OCI-LY3 (cell line): ENCODE data around the gene CDH23.
A peak's percentile ranks its signal among the peaks of the same experiment; 100 is the strongest.

Experiments
- H2AFZ ChIP-seq: fragments of 200-600, 300-600 bp; shearing (Covaris generic); 2 replicates; pipeline ENCODE4 v1.6.0; 2014; ENCODE audit warnings: antibody characterized with exemption, low read depth, low read length
- H3K27ac ChIP-seq: fragments of 200-600, 300-600 bp; sonication (generic); 2 replicates; pipeline ENCODE4 v1.5.1; 2014; ENCODE audit warnings: mild to moderate bottlenecking, low read length, moderate library complexity, mixed read lengths
- H3K27me3 ChIP-seq: fragments of 200-600, 300-600 bp; sonication (generic); 2 replicates; pipeline ENCODE4 v1.6.1; 2014; ENCODE audit warnings: low read depth, low read length, mixed read lengths
- H3K36me3 ChIP-seq: fragments of 200-600, 300-600 bp; sonication (generic); replicated peaks from 2 replicates; pipeline ENCODE3; 2014; ENCODE audit warnings: low read depth, low read length, mixed read lengths
- H3K4me1 ChIP-seq: fragments of 300-600, 200-600 bp; sonication (generic); 2 replicates; pipeline ENCODE4 v1.6.1; 2014; ENCODE audit warnings: low read length, mixed read lengths
- H3K4me2 ChIP-seq: fragments of 200-600, 300-600 bp; sonication (generic); 2 replicates; pipeline ENCODE4 v1.6.1; 2014; ENCODE audit warnings: low read length, mixed read lengths
- H3K4me3 ChIP-seq: fragments of 300-600, 200-600 bp; sonication (generic); 2 replicates; pipeline ENCODE4 v1.5.1; 2014; ENCODE audit warnings: antibody characterized with exemption, mild to moderate bottlenecking, low read length, moderate library complexity
- H3K79me2 ChIP-seq: fragments of 300-600, 200-600 bp; shearing (Covaris generic); 2 replicates; pipeline ENCODE4 v1.6.1; 2014; ENCODE audit warnings: mild to moderate bottlenecking, low read length, mixed read lengths
- H3K9ac ChIP-seq: fragments of 300-600, 200-600 bp; shearing (Covaris generic); 2 replicates; pipeline ENCODE4 v1.6.0; 2014; ENCODE audit warnings: mild to moderate bottlenecking, low read length, moderate library complexity
- H3K9me3 ChIP-seq: fragments of 200-600, 300-600 bp; shearing (Covaris generic); 2 replicates; pipeline ENCODE4 v1.6.1; 2014; ENCODE audit warnings: low read length, mixed read lengths; ENCODE audit not compliant: insufficient read depth
- H4K20me1 ChIP-seq: fragments of 200-600, 300-600 bp; sonication (generic); 2 replicates; pipeline ENCODE4 v1.6.1; 2016; ENCODE audit warnings: low read length, mixed read lengths; ENCODE audit not compliant: insufficient read depth
- EZH2phosphoT487 ChIP-seq: fragments of 200-600 bp; shearing (Covaris generic); IDR thresholded peaks from 2 replicates; pipeline ENCODE4 v1.6.1; 2018; ENCODE audit warnings: antibody characterized with exemption, mixed run types, low read depth
- TF ChIP-seq, protein P1 (sequence below): fragments of 200-600, 300-600 bp; sonication (generic); IDR thresholded peaks from 2 replicates; pipeline ENCODE4 v1.5.1; 2014; ENCODE audit warnings: antibody characterized with exemption, low read length, low read depth

The CDH23 gene

DNA sequence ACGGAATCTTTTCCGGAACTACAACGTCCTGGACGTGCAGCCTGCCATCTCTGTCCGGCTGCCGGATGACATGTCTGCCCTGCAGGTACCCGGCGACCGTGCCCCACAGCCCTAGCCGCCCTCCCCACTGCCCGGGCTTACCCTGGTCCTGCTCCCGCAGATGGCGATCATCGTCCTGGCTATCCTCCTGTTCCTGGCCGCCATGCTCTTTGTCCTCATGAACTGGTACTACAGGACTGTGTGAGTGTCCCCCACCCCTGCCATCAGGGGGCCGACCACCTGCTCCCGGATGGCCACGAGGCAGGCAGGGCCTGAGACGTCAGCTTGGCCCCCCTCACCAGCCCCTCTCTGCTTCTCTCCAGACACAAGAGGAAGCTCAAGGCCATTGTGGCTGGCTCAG, 414.6 kb downstream of the CDH23 start:
- Histone ChIP-seq H3K4me3 (no peak overlapping the region), H3K4me2 (no peak overlapping the region), H4K20me1 (no peaks in the 10 kb centered on the region), H3K27me3 (no peaks in the 10 kb centered on the region), H3K27ac (no peak overlapping the region), H3K36me3 (peaks cover 2% of the 10 kb centered on the region), H3K4me1 (no peaks in the 10 kb centered on the region; the same call in 1 of the 2 replicates), H2AFZ (no peak overlapping the region), H3K9me3 (no peaks in the 10 kb centered on the region), H3K9ac (no peak overlapping the region), H3K79me2 (no peaks in the 10 kb centered on the region)
- TF ChIP-seq EZH2phosphoT487 = no peak
- TF ChIP-seq, protein P1, sequence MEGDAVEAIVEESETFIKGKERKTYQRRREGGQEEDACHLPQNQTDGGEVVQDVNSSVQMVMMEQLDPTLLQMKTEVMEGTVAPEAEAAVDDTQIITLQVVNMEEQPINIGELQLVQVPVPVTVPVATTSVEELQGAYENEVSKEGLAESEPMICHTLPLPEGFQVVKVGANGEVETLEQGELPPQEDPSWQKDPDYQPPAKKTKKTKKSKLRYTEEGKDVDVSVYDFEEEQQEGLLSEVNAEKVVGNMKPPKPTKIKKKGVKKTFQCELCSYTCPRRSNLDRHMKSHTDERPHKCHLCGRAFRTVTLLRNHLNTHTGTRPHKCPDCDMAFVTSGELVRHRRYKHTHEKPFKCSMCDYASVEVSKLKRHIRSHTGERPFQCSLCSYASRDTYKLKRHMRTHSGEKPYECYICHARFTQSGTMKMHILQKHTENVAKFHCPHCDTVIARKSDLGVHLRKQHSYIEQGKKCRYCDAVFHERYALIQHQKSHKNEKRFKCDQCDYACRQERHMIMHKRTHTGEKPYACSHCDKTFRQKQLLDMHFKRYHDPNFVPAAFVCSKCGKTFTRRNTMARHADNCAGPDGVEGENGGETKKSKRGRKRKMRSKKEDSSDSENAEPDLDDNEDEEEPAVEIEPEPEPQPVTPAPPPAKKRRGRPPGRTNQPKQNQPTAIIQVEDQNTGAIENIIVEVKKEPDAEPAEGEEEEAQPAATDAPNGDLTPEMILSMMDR = no peak

DNA sequence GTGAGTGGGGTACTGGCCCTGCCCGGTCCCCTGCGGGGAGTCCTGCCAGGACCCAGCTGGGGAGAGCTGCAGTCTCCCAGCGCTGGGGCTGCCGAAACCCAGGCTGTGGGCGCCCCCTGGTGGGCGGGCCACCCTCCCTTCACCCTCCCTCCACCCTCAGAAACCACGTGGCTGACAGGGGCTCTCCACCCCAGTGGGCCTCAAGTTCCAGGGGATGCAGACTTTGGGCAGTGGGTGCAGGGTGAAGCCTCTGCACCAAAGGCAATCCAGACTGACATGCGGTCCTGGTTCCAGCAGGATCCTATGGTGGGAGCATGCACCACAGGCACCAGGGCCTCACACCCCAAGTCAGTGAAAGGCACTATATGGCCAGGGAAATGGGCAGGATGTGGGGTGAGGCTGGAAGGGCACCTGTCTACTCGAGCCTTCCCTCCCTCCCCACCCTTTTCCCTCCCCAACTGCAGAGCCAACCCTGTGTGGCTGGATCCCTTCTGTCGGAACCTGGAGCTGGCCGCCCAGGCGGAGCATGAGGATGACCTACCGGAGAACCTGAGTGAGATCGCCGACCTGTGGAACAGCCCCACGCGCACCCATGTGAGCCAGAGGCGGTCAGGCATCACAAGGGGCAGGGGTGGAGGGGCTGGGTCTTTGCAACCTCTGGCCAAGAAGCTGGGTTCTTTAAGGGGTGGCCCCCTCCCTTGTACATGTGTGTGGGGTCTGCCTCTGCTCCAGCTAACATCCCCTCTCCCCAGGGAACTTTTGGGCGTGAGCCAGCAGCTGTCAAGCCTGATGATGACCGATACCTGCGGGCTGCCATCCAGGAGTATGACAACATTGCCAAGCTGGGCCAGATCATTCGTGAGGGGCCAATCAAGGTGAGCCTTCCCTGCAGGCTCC, 415.5 kb downstream of the CDH23 start:
- Histone ChIP-seq H4K20me1 (no peaks in the 10 kb centered on the region), H3K4me3 (no peak overlapping the region), H2AFZ (no peak overlapping the region), H3K9ac (no peak overlapping the region), H3K36me3 (peaks cover 2% of the 10 kb centered on the region), H3K4me2 (no peak overlapping the region), H3K9me3 (no peaks in the 10 kb centered on the region), H3K27me3 (no peaks in the 10 kb centered on the region), H3K27ac (no peak overlapping the region), H3K4me1 (no peaks in the 10 kb centered on the region; the same call in 1 of the 2 replicates), H3K79me2 (no peaks in the 10 kb centered on the region)
- TF ChIP-seq, protein P1 = peak; percentile 79
- no peak for TF ChIP-seq EZH2phosphoT487

DNA sequence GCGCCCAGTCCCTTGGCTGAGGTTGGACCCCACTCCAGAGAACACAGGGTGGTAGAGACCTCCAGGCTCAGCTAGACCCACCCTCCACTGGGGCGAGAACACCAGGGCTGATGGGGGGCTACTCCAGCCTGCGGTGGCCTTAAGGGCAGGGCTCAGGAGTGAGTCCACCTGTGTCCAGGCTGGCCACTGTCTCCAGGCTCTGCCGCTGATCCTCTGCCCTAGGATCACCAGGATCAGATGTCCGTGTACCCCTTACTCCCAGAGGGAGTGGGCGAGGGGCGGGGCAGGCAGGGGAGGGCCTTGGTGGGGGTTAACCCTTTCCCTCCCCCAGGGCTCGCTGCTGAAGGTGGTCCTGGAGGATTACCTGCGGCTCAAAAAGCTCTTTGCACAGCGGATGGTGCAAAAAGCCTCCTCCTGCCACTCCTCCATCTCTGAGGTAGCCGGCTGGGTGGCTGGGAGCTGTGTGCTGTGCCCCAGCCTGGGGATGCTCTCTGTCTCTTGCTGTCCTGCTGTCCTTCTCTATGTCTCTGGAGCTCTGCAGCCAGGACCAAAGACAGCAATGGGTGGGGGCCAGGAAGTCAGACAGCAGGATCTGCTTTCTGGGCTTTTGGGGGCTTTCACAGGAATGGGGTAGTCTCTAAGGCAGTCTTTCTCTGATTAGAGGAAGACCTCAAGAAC, 416.3 kb downstream of the CDH23 start:
- no peak for TF ChIP-seq EZH2phosphoT487
- TF ChIP-seq, protein P1 = no peak

DNA sequence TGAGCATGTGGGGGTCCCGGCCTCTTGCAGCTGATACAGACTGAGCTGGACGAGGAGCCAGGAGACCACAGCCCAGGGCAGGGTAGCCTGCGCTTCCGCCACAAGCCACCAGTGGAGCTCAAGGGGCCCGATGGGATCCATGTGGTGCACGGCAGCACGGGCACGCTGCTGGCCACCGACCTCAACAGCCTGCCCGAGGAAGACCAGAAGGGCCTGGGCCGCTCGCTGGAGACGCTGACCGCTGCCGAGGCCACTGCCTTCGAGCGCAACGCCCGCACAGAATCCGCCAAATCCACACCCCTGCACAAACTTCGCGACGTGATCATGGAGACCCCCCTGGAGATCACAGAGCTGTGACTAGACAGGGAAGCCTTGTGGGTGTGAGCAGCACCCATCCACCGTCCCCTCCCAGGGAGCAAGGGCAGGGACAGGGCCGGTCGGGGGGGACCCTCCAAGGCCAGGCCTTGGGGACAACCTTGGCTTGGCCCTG, 418.2 kb downstream of the CDH23 start:
- Histone ChIP-seq H3K79me2 (no peaks in the 10 kb centered on the region), H3K27ac (no peak overlapping the region), H3K4me1 (no peaks in the 10 kb centered on the region; the same call in 1 of the 2 replicates), H2AFZ (no peak overlapping the region), H3K27me3 (no peaks in the 10 kb centered on the region), H4K20me1 (no peaks in the 10 kb centered on the region), H3K4me3 (no peak overlapping the region), H3K36me3 (peaks cover 8% of the 10 kb centered on the region), H3K9me3 (no peaks in the 10 kb centered on the region), H3K9ac (no peak overlapping the region), H3K4me2 (no peak overlapping the region)
- TF ChIP-seq, protein P1 = no peak
- TF ChIP-seq EZH2phosphoT487 = no peak

More for the DNA sequence above, 416.3 kb downstream of the CDH23 start:
- no peak overlapping the region for H2AFZ ChIP-seq
- H3K4me3 ChIP-seq = no peak overlapping the region
- no peaks in the 10 kb centered on the region for H3K27me3 ChIP-seq
- H3K9me3 ChIP-seq = no peaks in the 10 kb centered on the region
- H3K4me1 ChIP-seq = no peaks in the 10 kb centered on the region; the same call in 1 of the 2 replicates
- H3K36me3 ChIP-seq = peaks cover 8% of the 10 kb centered on the region
- no peaks in the 10 kb centered on the region for H4K20me1 ChIP-seq
- no peak overlapping the region for H3K27ac ChIP-seq
- H3K4me2 ChIP-seq = no peak overlapping the region
- H3K9ac ChIP-seq = no peak overlapping the region
- no peaks in the 10 kb centered on the region for H3K79me2 ChIP-seq
